Measurements from ENCODE around the gene PIK3R3. TPM values are rescaled to one million over a fixed set of nuclear protein-coding genes. Genes with fewer than 3 reads are reported as not detected.
A peak's percentile ranks its signal among the peaks of the same experiment; 100 is the strongest.

PIK3R3 gene
- total RNA-seq, 1 experiment from 2014 or later = 1.6 TPM

GRCh38 chr1:46150085-46150484 is 17.7 kb upstream of the PIK3R3 start:
- Histone ChIP-seq H3K9ac (ENCODE audit: low read length) (no peak overlapping the region), H3K79me2 (ENCODE audit: insufficient read depth, low read length) (no peaks in the 10 kb centered on the region), H3K4me3 (replicated peaks in 1 of 2; ENCODE audit: low read depth in 1 of 2, low read length in 2 of 2) (no peak overlapping the region), H3K9me3 (ENCODE audit: control insufficient read depth in 1 of 2, insufficient read depth in 1 of 2, low read depth in 1 of 2, low read length in 2 of 2) (no peaks in the 10 kb centered on the region), H3K4me2 (ENCODE audit: low read length) (no peak overlapping the region), H3K27ac (ENCODE audit: low read depth, low read length) (no peak overlapping the region), H4K20me1 (ENCODE audit: insufficient read depth) (no peaks in the 10 kb centered on the region), H3K9me2 (ENCODE audit: insufficient read depth) (no peaks in the 10 kb centered on the region), H3K27me3 (ENCODE audit: insufficient read depth, low read length) (no peaks in the 10 kb centered on the region), H3K36me3 (ENCODE audit: control insufficient read depth in 1 of 2, insufficient read depth in 2 of 2, low read length in 2 of 2) (no peaks in the 10 kb centered on the region), H3K4me1 (ENCODE audit: control insufficient read depth in 1 of 2, insufficient read depth in 2 of 2, low read length in 2 of 2) (no peaks in the 10 kb centered on the region), H2AFZ (ENCODE audit: low read depth, low read length, poor library complexity, severe bottlenecking) (no peak overlapping the region)
- intact Hi-C loops (cut with micrococcal nuclease) = no loop called here
- TF ChIP-seq EZH2 (IDR thresholded peaks at IDR 0.05) (no peak), YY1 (IDR thresholded peaks at IDR 0.05; ENCODE audit: extremely low read depth, insufficient replicate concordance, low read depth, low read length) (no peak), ZFX (IDR thresholded peaks at IDR 0.05) (no peak), POLR2AphosphoS5 (IDR thresholded peaks at IDR 0.05; ENCODE audit: low read depth, low read length) (no peak), POLR2A (IDR thresholded peaks at IDR 0.05; ENCODE audit: borderline replicate concordance, extremely low read depth, insufficient read depth, insufficient read length) (no peak), SRF (IDR thresholded peaks at IDR 0.05; ENCODE audit: low read depth) (no peak), FOSL1 (IDR thresholded peaks at IDR 0.05; ENCODE audit: low read depth) (no peak), SP1 (IDR thresholded peaks at IDR 0.05; ENCODE audit: low read depth) (no peak), EGR1 (IDR thresholded peaks at IDR 0.05; ENCODE audit: low read depth) (no peak), ATF3 (IDR thresholded peaks at IDR 0.05) (no peak), EZH2phosphoT487 (IDR thresholded peaks at IDR 0.05; ENCODE audit: borderline replicate concordance) (no peak)
- TF ChIP-seq, protein P1, sequence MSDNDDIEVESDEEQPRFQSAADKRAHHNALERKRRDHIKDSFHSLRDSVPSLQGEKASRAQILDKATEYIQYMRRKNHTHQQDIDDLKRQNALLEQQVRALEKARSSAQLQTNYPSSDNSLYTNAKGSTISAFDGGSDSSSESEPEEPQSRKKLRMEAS (IDR thresholded peaks at IDR 0.05) = no peak
- BruUV-seq (replicated peaks) = no TSS peak
- ATAC-seq (no peak), DNase-seq (ENCODE audit: low read depth, low spot score) (no peak)
- ChIA-PET CTCF (no interaction called here), RAD21 (ENCODE audit: low non-redundant PET in 1 of 2, low total read pairs in 2 of 2, uncharacterized antibody in 2 of 2, unreplicated experiment in 2 of 2) (no interaction called here), POLR2A (no interaction called here)

GRCh38 chr1:46148318-46148717 is 15.9 kb upstream of the PIK3R3 start:
- no peaks in the 10 kb centered on the region for H3K4me1 ChIP-seq (ENCODE audit: control insufficient read depth in 1 of 2, insufficient read depth in 2 of 2, low read length in 2 of 2)
- H2AFZ ChIP-seq (ENCODE audit: low read depth, low read length, poor library complexity, severe bottlenecking) = peak overlapping the region; percentile 18
- H3K4me2 ChIP-seq (ENCODE audit: low read length) = no peak overlapping the region
- ChIA-PET RAD21 (ENCODE audit: low non-redundant PET in 1 of 2, low total read pairs in 2 of 2, uncharacterized antibody in 2 of 2, unreplicated experiment in 2 of 2) (no interaction called here), POLR2A (no interaction called here), CTCF (interaction anchor here (1.1 kb wide), 1 partner anchor 9 kb away, joined by 3 read pairs; no protein-coding TSS in a partner anchor)
- peak; percentile 71 for ATAC-seq
- H3K27me3 ChIP-seq (ENCODE audit: insufficient read depth, low read length) = no peaks in the 10 kb centered on the region
- no peak overlapping the region for H3K4me3 ChIP-seq (replicated peaks in 1 of 2; ENCODE audit: low read depth in 1 of 2, low read length in 2 of 2)
- H4K20me1 ChIP-seq (ENCODE audit: insufficient read depth) = no peaks in the 10 kb centered on the region
- H3K79me2 ChIP-seq (ENCODE audit: insufficient read depth, low read length) = no peaks in the 10 kb centered on the region
- no peaks in the 10 kb centered on the region for H3K9me3 ChIP-seq (ENCODE audit: control insufficient read depth in 1 of 2, insufficient read depth in 1 of 2, low read depth in 1 of 2, low read length in 2 of 2)
- H3K9me2 ChIP-seq (ENCODE audit: insufficient read depth) = no peaks in the 10 kb centered on the region
- no peak overlapping the region for H3K27ac ChIP-seq (ENCODE audit: low read depth, low read length)
- no peaks in the 10 kb centered on the region for H3K36me3 ChIP-seq (ENCODE audit: control insufficient read depth in 1 of 2, insufficient read depth in 2 of 2, low read length in 2 of 2)
- BruUV-seq (replicated peaks) = no TSS peak
- DNase-seq (ENCODE audit: low read depth, low spot score) = no peak
- intact Hi-C loops (cut with micrococcal nuclease) = no loop called here
- H3K9ac ChIP-seq (ENCODE audit: low read length) = no peak overlapping the region
- TF ChIP-seq YY1 (IDR thresholded peaks at IDR 0.05; ENCODE audit: extremely low read depth, insufficient replicate concordance, low read depth, low read length) (no peak), ZNF274 (IDR thresholded peaks at IDR 0.05; ENCODE audit: low read depth, low read length) (no peak), EGR1 (IDR thresholded peaks at IDR 0.05; ENCODE audit: low read depth) (no peak), REST (IDR thresholded peaks at IDR 0.05; ENCODE audit: low read depth) (no peak), CEBPB (IDR thresholded peaks at IDR 0.05; ENCODE audit: low read depth) (no peak), SP1 (IDR thresholded peaks at IDR 0.05; ENCODE audit: low read depth) (no peak), ZFX (IDR thresholded peaks at IDR 0.05) (no peak), SIN3A (IDR thresholded peaks at IDR 0.05; ENCODE audit: low read depth) (no peak)
- TF ChIP-seq, protein P2, sequence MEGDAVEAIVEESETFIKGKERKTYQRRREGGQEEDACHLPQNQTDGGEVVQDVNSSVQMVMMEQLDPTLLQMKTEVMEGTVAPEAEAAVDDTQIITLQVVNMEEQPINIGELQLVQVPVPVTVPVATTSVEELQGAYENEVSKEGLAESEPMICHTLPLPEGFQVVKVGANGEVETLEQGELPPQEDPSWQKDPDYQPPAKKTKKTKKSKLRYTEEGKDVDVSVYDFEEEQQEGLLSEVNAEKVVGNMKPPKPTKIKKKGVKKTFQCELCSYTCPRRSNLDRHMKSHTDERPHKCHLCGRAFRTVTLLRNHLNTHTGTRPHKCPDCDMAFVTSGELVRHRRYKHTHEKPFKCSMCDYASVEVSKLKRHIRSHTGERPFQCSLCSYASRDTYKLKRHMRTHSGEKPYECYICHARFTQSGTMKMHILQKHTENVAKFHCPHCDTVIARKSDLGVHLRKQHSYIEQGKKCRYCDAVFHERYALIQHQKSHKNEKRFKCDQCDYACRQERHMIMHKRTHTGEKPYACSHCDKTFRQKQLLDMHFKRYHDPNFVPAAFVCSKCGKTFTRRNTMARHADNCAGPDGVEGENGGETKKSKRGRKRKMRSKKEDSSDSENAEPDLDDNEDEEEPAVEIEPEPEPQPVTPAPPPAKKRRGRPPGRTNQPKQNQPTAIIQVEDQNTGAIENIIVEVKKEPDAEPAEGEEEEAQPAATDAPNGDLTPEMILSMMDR (IDR thresholded peaks at IDR 0.05 in 2 of 3, conservative IDR thresholded peaks at IDR 0.05 in 1 of 3; ENCODE audit: borderline replicate concordance in 1 of 3, insufficient read depth in 1 of 3, low read depth in 2 of 3, low read length in 2 of 3) = no peak
